ENCODE results near the gene MECP2. TPM values are rescaled to one million over a fixed set of nuclear protein-coding genes. Genes with fewer than 3 reads are reported as not detected.
"Not testable (repeated sequence)": the region's sequence is repeated elsewhere in the genome, so short reads cannot be mapped to it uniquely, and the experiment has no call there.

The MECP2 gene
- total RNA-seq, 1 donor from 2014 or later, result 58.2 TPM

DNA sequence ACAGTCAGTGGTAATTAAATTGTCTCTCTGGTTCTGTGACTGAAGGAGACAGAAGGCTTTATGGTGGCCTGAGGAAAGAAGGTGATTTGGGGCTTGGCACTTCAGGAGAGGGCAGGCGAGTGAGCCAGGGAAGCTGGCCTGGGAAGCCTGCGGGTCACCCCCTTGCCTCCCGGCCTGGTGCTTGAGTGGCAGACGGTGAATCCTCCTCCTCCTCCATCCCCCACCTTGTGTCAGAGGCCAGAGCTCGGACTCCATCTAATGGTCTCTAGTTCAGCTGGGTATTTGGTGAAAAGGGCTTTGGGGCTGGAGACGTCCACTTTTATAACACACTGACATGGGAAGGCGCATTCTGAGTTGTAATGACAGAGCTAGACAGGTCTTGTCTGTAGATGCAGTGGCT is 116.3 kb downstream of the MECP2 start:
- Mint-ChIP-seq H3K4me3 (ENCODE audit: low read depth) (peak overlapping the region; percentile 55), H3K27me3 (ENCODE audit: low read depth) (no peaks in the 10 kb centered on the region), H3K9me3 (no peaks in the 10 kb centered on the region), H3K4me1 (ENCODE audit: low read depth) (peaks cover 35% of the 10 kb centered on the region), H3K27ac (peak overlapping the region; percentile 98), H3K36me3 (ENCODE audit: low read depth) (no peaks in the 10 kb centered on the region)
- intact Hi-C loops (cut with micrococcal nuclease), result loop anchor here (5.0 kb wide), 1 partner anchor 36 kb away; the partner anchor contains the start of gene IRAK1
- no peak for DNase-seq (ENCODE audit: low spot score)

DNA sequence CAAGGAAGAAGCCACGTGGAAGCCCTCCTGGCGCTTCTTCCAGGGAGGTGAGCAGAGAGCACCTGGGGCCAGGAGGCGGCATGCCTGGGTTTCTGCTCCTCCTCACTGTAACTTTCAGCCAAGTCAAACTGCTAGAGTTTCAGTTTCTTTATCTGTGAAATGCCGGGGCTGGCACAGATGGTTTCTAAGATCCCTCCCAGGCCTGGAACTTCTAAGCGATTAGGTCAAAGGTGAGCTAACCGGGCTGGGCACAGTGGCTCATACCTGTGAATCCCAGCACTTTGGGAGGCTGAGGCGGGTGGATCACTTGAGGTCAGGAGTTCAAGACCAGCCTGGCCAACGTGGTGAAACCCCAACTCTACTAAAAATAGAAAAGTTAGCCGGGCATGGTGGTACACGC is 117.1 kb downstream of the MECP2 start:
- H3K9me3 Mint-ChIP-seq; DNase-seq (ENCODE audit: low spot score); H3K27me3 Mint-ChIP-seq (ENCODE audit: low read depth); H3K36me3 Mint-ChIP-seq (ENCODE audit: low read depth): not testable (repeated sequence)
- Mint-ChIP-seq H3K27ac (peak overlapping the region; percentile 81), H3K4me1 (ENCODE audit: low read depth) (peaks cover 37% of the 10 kb centered on the region), H3K4me3 (ENCODE audit: low read depth) (peak overlapping the region; percentile 49)
- intact Hi-C loops (cut with micrococcal nuclease), result loop anchor here (5.0 kb wide), 1 partner anchor 37 kb away; the partner anchor contains the start of gene IRAK1

DNA sequence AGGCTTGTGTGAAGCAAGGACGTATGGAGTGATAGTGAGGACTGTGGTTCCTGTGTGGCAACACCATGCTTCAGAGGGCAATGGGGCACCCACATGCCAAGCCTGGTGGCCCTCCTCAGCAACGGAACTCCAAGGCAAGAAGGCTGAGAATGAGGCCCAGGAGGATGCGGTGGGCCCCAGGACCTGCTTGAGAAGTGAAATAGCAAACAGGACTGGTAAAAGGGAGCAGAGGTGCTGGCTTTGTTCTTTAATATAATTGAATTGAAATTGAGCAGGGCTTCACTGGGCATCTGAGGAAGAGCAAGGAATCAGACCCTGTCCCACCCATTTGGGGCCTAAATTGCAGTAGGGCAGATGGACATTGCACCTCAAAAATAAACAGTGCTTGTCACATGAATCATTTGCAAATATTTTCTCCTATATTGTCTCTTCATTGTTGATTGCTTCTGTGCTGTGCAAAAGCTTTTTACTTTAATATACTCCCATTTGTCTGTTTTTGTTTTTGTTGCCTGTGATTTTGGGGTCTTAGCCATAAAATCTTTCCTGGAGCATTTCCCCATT is 122.7 kb downstream of the MECP2 start:
- intact Hi-C loops (cut with micrococcal nuclease), result loop anchor here (5.0 kb wide), 3 partner anchors 47 to 402 kb away; partner anchors contain the start of genes EMD and MECP2
- peaks cover 16% of the 10 kb centered on the region for H3K4me1 Mint-ChIP-seq (ENCODE audit: low read depth)

DNA sequence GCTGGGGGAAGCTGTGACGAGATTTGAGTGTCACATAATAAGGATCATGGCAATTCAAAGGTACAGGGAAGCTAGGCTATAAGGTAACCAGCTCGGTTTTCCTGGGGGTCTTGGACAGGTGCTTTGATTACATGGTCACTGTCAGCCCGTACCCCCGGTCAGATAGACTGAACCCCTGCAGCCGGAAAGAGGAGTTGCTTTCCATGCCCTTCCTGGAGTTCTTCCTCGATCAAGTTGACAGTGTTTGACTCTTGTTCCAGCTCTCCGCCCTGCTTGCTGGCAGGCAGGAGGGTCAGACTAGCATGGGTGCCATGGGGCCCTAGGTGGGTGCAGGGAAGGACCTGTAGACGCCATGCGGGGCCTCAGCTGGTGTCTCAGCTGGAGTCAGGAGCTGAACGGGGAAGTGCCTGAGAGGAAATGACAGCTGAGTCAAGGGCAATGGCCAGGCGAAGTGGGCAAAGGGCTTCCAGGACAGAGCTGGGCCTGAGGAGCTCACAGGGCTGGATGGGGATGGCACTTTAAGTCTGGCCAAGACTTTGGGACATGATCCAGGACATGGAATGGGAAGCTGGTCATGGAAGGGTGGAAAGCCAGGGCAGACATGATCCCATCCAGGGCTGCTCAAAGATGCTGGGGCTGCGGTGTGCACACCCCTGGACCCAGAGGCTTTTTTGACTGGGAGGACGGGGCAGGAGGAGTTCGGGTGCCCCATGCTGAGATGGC is 123.4 kb downstream of the MECP2 start:
- peaks cover 19% of the 10 kb centered on the region for H3K4me1 Mint-ChIP-seq (ENCODE audit: low read depth)
- DNase-seq (ENCODE audit: low spot score), result no peak
- peaks cover 15% of the 10 kb centered on the region for H3K36me3 Mint-ChIP-seq (ENCODE audit: low read depth)
- no peaks in the 10 kb centered on the region for H3K9me3 Mint-ChIP-seq
- H3K27ac Mint-ChIP-seq, result peak overlapping the region; percentile 95
- H3K27me3 Mint-ChIP-seq (ENCODE audit: low read depth), result no peaks in the 10 kb centered on the region
- intact Hi-C loops (cut with micrococcal nuclease), result loop anchor here (5.0 kb wide), 3 partner anchors 48 to 403 kb away; partner anchors contain the start of genes EMD and MECP2
- H3K4me3 Mint-ChIP-seq (ENCODE audit: low read depth), result peak overlapping the region; percentile 85

More for the DNA sequence above, 122.7 kb downstream of the MECP2 start:
- H3K4me3 Mint-ChIP-seq (ENCODE audit: low read depth), result peak overlapping the region; percentile 85
- H3K27me3 Mint-ChIP-seq (ENCODE audit: low read depth), result no peaks in the 10 kb centered on the region
- H3K9me3 Mint-ChIP-seq, result no peaks in the 10 kb centered on the region
- H3K36me3 Mint-ChIP-seq (ENCODE audit: low read depth), result peaks cover 9% of the 10 kb centered on the region
- no peak for DNase-seq (ENCODE audit: low spot score)
- peak overlapping the region; percentile 95 for H3K27ac Mint-ChIP-seq

DNA sequence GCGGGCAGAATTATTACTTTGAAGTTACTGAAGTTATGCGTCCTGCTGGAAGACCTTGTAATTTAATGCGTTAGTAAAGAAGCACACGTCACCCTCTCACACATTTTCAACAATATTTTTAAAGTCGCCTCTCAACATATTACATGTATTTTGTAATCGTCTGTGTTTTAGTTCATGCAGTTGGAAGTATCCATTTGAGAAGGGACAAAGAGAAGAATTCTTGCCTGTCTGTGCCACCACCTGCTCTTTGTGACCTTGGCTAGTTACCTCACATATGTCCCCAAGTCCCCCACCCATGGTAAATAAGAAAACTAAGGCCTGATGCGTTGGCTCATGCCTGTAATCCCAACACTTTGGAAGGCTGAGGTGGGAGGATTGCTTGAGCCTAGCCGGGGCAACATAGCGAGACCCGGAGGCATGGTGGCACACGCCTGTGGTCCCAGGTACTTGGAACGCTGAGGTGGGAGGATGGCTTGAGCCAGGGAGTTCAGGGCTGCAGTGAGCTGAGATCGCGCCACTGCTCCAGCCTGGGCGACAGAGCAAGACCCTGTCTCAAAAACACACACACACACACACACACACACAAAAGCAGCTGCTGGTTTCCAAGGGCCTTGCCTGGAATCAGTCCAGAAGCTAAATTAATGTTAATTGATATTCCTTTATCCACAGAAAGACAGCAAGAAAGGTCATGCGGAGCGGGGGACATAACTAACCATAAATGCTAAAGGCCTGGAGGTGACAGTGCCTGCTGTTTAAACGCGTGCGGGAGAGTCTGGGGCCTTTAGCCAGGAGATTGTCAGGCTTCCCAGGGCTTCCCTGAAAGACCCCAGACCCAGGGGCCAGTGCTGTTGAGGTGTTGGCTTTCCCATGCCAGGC is 124.2 kb downstream of the MECP2 start:
- peaks cover 22% of the 10 kb centered on the region for H3K36me3 Mint-ChIP-seq (ENCODE audit: low read depth)
- no peaks in the 10 kb centered on the region for H3K27me3 Mint-ChIP-seq (ENCODE audit: low read depth)
- no peaks in the 10 kb centered on the region for H3K9me3 Mint-ChIP-seq
- H3K4me3 Mint-ChIP-seq (ENCODE audit: low read depth), result peak overlapping the region; percentile 85
- peaks cover 20% of the 10 kb centered on the region for H3K4me1 Mint-ChIP-seq (ENCODE audit: low read depth)
- peak overlapping the region; percentile 95 for H3K27ac Mint-ChIP-seq
- intact Hi-C loops (cut with micrococcal nuclease), result loop anchor here (5.0 kb wide), 3 partner anchors 49 to 404 kb away; partner anchors contain the start of genes EMD and MECP2
- no peak for DNase-seq (ENCODE audit: low spot score)

DNA sequence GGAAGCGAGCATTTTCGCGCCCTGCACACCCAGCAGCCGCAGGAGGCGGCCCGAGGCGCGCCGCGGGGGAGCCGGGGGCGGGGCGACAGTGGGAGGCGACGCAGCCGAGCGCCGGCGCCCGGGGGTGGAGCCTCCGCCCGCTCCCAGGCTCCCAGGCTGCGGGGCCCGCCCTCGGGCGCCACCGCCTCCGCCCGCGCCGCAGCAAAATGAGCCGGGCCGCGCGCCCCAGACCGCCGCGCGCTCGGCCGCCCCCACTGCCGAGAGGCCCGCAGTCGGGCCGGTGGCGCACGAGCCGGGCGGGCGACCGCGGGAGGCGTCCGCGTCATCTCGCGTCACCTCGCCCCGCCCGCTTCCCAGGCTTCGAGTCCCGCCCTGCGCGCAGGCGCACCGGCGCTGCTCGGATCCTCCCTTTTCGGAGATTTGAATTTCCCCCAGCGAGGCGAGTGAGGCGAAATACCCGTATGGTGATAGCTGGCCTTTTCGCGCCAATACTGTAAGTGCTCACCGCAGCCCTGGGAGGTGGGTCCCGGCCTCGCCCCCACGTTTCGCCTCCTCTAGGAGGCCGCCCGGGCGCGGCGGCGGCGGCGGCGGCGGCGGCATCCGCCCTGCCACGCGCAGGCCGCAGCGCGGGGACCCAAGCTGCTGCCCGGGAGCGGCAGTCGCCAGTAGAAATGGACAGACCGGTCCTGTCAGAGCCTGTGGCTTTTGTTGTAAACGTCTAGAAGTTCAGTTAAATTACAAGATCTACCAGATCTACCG is 125.0 kb downstream of the MECP2 start, which contains the start of gene TMEM187:
Gene TMEM187, plus strand, starts transcription at position 387 of the 759 bp plus-strand sequence. CDS start 9,309 bp downstream, outside the sequence.
- DNase-seq (ENCODE audit: low spot score), result peak; percentile 86
- Mint-ChIP-seq H3K4me1 (ENCODE audit: low read depth) (peaks cover 27% of the 10 kb centered on the region), H3K9me3 (no peaks in the 10 kb centered on the region), H3K27ac (peak within 1 kb of the TSS; percentile 100), H3K4me3 (ENCODE audit: low read depth) (peak within 1 kb of the TSS; percentile 100), H3K27me3 (ENCODE audit: low read depth) (no peaks in the 10 kb centered on the region), H3K36me3 (ENCODE audit: low read depth) (peaks cover 31% of the 10 kb centered on the region)
- intact Hi-C loops (cut with micrococcal nuclease), result loop anchor here (5.0 kb wide), 3 partner anchors 50 to 405 kb away; partner anchors contain the start of genes EMD and MECP2

Other genes with a start within 250 kb of the MECP2 start
- 0.83 and 0.98 TPM in 2 replicates for gene L1CAM, start 211.5 kb downstream of the MECP2 start, total RNA-seq
- not detected in 2 replicates for gene AVPR2, start 193.0 kb downstream of the MECP2 start, total RNA-seq
- gene ARHGAP4, start 171.5 kb downstream of the MECP2 start, total RNA-seq, result 128 and 135 TPM in 2 replicates
- gene NAA10, start 162.7 kb downstream of the MECP2 start, total RNA-seq, result 127 and 128 TPM in 2 replicates
- 11.4 and 12.4 TPM in 2 replicates for gene RENBP, start 153.1 kb downstream of the MECP2 start, total RNA-seq
- 107 and 108 TPM in 2 replicates for gene HCFC1, start 125.9 kb downstream of the MECP2 start, total RNA-seq
- gene TMEM187, start 125.0 kb downstream of the MECP2 start, total RNA-seq, result 2.1 and 2.7 TPM in 2 replicates
- gene IRAK1, start 77.8 kb downstream of the MECP2 start, total RNA-seq, result 150 and 151 TPM in 2 replicates
- gene OPN1LW, start 46.5 kb upstream of the MECP2 start, total RNA-seq, result not detected in 2 replicates
- not detected in 2 replicates for gene OPN1MW, start 84.9 kb upstream of the MECP2 start, total RNA-seq
- not detected in 2 replicates for gene OPN1MW2, start 122.0 kb upstream of the MECP2 start, total RNA-seq
- gene OPN1MW3, start 159.9 kb upstream of the MECP2 start, total RNA-seq, result not detected in 2 replicates
- gene TEX28, start 197.4 kb upstream of the MECP2 start, total RNA-seq, result not detected in 2 replicates
- gene TKTL1, start 198.1 kb upstream of the MECP2 start, total RNA-seq, result 0.07 and 0.09 TPM in 2 replicates